NCI-H69 (cell line): ENCODE results near the gene NAALADL1.

Experiments used
- DNase-seq: peaks from one replicate; lab custom pipeline; 2025; lab: John Stamatoyannopoulos, UW

The NAALADL1 gene

DNA sequence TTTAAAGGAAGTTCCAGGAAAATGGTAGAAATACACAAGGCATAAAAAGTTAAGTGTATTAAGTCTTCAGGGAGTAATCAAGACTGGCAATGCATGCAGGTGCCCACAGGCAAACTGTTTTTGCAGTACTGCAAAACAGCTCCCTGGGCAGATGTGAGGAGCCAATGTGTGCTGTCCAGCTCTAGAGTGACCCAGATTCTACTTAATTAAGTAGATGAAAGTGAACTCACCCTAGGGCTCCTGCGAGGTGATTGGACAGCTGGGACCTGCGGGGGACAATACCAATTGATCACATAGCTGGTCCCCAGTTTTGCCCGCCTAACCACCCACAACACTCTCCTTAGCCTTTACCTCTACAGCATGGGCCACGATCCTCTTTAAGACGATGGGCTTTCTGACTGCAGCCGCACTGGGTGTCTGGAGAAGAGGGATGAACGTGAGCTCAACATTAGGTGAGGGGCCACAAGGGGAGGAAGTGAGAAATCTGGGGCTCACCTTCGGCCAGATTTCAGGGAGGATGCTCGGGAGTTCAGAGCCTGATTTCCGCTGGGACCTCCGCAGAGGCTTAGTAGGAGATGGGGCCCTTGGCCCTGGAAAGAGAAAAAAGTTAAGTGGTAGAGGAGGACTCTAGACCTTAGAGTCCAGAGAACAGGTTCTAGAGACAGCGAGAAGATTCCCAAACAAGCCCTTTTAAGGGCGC is 24.9 kb upstream of the NAALADL1 start:
- DNase-seq, result no peak

DNA sequence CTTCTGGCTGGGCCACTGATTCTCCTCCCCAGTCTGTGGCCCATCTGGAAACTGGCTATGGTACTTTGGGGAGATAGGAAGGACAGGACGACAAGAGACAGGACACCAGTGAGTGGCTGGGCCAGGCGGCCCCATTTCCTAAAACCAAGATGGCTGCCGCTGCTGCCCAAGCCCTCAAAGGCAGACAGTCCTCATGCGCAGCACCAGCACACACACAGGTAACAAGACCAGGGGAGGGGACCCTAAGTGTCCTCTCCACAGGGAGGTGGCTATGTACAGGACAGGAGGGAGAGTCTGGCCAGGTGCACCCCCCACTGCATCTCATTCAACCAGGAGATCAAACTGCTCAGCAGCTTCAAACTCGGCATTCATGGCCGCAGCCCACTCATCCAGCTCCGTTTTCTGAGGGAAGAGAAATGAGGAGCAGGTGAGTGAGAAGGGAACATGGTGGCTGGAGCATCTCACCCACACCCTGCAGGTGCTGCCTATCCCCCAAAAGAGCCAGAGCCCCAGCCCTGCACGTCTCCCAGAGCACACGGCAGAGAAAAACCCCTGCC is 20.5 kb upstream of the NAALADL1 start:
- no peak for DNase-seq

DNA sequence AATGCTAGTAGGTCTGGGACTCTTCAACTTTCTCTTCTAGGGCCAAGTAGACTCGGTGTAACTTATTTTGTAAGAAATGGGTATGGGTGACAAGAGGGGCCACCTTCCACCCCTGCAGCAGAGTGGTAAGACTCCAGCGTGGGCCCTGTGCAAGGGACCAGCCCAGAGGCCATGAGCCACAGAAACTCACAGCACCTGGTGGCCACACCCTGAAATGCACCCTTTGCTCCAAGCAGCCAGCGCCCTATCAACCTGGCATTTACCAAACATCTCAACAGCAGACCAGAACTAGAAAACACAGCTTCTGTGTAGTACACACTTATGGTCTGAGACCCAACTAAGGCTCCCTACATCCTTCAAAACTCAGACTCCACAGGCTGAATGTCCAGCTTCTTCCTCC is 19.8 kb upstream of the NAALADL1 start:
- peak; percentile 62 for DNase-seq

DNA sequence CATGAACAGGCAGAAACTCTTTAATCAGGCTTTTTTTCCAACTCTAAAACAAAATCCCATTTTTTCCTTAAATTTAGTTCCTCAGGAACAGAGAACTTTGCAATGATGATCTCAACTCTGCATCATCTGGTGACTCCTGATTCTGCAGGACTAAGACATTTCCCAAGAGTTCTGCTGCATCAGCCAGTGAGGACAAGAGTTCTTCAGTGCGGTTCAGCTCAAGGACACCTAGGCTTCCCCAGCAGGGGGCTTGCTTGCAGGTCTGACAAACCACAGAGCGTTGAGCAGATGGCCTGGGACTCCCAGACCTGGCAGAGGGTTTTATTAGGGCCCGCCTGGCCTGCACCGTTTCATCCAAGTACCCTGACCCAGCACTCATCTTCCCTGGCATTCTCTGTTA is 19.1 kb upstream of the NAALADL1 start:
- peak; percentile 23 for DNase-seq

DNA sequence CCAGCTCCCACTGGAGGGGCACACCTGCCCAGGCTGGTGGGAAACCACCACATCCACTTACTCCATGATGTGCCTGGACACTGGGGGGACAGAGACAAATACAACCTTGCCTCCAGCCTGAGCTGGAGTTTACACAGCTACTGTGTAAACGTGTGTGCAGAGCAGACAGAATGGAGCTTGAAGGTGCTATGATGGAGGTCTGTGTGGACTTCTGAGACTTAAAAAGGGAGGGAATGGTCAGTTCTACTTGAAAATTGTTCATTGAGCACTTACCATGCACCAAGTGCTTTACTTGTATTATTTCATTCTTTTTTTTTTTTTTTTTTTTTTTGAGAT is 14.2 kb upstream of the NAALADL1 start:
- no peak for DNase-seq

DNA sequence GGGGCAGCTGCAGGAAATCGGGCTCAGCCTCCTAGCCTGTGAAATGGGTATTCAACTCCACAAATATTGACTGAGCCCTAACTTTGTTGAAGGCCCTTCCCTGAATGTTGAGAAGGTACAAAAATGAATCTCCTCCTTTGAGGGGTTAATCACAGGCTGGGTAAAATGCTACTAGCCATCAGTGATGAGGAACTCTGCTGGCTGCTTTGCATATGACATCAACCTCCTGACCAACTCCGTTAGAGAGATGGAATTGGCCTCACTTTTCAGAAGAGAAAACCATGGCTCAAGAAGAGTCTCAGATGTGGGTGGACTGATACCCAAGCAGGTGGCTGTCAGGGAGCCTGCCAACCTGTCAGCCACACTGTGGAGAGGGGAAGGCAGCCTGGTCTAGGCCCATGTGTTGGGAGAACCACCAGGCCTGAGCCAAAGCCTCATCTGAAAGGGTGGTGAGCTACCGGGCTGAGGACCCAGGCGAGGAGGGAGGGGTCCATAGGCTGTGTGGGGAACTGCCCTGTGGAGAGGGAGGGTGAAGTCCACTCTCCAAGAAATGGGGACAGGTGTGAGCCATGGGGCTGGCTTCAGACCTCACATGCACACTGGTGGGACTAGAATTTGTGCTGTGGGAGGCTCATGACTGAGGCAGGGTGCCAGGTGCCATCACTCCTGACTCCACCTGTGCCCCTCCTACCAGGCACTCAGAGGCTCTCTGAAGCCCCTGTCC is 13.7 kb upstream of the NAALADL1 start:
- no peak for DNase-seq

DNA sequence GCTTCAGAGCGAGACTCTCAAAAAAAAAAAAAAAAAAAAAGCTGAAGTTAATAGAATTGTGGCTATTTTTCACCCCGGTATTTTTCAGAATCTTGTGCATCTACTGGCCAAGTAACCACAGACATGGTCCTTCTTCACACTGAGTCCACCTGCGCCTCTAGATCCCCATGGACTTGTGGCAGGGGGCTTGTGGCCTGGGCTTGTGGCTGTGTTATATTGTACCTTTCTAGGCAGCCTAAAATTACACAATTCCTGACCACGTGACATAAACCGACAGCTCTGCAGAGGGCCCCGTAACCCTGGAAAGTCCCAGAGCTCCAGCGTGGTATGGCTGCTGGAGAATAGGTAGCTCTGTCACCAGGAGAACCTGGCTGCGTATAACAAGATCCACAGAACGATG is 10.9 kb upstream of the NAALADL1 start:
- no peak for DNase-seq

DNA sequence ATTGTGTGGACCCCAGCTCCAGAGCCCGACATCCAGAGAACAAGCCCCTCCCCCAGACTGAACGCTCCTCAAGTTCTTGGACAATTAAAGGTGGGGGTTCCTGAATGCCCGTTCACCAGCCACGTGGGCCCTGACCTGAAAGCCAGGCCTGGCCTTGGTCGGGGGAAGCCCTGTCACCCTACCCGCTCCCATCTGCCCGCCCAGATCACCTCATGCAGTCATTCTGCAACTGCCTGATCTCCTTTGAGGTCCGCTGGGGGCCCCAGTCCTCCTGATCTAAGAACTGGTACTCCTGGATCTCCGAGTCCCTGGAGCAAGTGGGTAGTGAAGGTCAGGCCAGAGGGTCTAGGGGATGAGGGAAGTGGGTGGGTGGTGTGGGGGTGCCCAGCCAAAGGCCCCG is 9.1 kb upstream of the NAALADL1 start:
- no peak for DNase-seq

DNA sequence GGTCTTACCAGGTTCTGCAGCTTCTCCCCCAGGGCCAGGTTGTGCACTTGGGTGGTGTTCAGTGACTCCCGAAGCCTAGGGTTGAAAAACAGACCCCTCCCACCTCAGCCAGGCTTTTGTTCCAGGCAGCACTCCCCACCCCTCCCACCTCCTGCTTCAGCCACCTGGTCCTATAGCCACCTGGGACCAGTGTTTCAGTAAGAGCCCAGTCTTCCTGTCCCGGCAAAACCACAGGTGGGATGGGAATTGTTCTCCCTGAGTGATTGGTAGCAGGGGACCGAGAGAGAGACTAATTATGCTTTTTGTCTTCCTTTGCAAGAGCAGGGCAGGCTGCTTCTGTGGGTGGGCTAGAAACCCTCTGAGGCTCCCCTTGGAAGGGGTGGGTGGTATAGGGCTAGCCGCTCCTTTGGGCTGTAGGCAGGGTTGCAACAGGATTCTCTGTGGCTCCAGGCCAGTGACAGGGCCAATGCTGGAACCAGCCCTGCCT is 8.5 kb upstream of the NAALADL1 start:
- peak; percentile 96 for DNase-seq

DNA sequence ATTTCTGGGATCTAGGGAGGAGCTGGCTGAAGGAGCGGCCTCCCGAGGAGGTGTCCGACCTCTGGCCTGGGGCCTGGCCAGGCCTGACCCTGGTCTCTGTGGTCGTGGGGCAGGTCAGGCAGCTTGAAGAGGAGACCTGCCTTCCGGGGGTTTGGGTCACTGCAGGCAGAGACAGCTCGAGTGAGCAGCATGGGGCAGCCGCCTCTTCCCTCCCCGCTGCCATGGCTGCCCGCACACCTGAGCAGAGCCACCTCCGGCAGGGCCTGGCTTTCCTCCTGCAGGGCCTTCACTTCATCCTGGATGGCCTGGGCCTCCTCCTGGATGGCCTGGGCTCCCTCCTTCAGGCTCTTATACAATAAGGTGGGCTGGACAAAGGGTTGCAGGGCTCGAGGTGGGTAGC is 8.0 kb upstream of the NAALADL1 start:
- peak; percentile 45 for DNase-seq

DNA sequence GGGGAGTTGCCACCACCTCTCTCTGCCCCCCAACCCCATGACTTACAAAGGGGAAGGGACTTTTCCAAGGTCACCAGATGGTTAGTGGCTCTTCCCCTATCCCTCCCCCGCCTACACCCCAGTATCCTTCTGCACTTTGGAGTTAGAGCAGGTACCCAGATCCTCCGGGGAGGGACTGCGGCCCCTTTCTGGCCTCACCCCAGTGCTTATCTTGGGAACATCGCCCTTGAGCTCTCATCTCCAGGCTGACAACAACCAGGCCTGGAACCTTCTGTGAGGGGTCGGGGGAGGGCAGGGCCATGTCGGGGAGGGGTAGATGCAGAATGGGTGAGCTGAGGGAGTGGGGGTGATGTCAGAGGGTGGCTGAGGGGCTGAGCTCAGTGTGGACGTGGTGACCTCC is 7.5 kb upstream of the NAALADL1 start:
- no peak for DNase-seq

DNA sequence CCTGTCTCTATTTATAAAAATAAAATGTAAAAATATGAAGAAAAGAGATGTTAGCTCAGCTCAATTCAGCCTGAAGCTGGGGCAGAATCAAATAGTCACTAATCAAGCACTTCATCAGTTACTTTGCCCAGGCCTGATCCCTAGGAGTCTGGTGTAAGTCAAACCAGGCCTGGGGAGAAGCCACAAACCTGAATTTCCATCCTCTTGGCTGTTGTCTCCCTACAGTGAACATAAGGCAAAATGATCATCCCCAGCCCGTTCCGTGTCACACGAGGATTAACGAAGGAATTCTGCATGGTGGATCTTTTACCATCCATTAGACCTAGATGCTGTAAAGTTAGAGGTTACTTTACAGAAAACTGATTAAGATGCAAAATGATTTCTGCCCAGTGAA is 6.5 kb upstream of the NAALADL1 start:
- no peak for DNase-seq

DNA sequence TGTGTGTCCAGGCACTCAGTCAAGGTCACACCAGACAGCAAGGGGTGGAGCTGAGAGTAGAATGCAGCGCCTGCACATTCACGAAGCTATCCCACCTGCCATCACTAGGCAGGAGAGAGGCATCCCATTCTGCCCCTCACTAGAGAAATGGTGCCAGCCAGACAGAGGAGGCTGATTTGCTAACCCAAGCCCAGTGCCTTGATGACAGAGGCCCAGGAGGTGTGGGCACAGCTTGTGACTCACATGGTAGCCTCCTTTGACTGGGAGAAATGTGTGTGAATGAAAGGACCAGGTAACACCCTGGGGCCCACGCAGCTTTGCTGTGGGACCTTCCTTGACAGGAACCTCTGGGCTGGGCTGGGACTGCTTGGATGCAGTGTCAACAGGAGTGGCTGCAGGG is 5.2 kb upstream of the NAALADL1 start:
- no peak for DNase-seq

DNA sequence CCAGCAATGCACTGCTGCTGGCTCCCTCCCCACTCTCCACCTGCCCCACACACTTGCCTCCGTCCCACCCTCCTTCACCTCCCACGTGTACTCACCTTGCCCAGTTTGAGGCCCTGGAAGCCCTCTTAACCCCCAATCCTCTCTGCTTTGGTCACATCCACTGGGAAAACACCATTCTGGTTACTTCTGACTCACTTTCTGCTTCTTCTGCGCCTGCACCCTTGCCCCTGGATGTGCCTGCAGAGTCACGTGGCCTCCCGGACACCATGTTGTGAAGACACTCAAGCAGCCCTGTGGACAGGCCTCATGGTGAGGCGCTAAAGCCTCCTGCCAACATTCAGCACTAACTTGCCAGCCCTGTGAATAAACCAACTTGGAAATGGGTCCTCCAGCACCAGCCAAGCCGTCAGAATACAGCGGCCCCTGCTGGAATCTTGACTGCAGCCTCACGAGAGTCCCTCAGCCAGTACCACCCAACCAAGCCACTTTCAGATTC is 2.6 kb upstream of the NAALADL1 start:
- DNase-seq, result no peak

DNA sequence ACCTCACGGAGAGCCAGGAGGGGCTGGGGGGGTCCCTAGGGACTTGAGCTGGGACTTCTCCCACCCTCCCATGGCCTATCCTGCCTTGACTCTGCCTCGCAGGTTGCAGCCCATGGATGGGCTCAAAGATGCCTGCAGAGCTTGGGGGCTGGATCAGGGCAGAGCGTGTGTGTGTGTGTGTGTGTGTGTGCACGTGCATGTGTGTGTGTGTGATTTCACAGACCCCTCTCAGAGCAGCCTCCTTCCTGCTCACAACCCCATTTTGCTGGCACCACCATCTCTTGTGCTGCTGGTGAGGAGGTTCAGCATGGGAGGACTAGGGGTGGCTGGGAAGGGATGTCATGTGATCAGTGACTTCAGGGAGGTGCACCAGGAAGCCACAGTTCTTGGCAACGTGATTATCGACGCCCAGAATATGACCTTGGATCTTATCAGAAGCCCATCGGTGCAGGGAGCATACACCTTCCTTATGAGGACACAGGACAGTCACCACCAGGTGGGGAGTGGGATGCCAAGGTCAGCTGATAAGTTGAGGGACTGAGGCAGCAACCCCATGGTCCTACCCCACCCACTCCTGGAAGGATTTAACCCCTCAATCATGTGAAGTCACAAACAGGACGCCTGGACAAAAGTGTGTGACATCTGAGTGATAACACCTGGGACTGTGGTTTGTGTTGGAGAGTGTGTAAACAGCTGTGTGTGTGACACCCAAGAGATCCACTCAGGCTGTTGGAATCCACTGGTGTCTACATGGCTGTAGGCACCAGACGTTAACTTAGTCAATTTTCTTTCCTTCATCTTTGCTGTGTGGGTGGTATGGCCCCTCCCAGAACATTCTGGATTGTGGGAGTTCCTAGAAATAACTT is 1.8 kb upstream of the NAALADL1 start:
- DNase-seq, result no peak

DNA sequence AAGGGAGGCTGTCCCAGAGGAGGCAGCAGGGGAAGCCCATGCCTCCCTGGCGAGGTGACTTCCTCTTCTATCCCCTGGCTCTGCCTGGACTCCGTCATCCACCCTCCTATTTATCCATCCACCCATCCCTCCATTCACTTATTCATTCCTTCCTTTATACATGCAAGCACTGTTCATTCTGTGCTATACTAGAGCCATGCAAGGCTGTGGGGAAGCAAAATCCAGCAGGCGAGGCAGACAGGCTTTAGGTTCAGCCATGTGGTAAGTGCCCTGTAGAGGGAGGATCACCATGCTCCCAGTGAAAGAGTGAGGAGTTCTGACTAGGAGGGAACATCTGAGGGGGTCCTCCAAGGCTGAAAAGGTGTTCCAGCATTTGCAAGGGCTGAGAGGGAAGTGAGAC is 1.2 kb upstream of the NAALADL1 start:
- DNase-seq, result no peak

DNA sequence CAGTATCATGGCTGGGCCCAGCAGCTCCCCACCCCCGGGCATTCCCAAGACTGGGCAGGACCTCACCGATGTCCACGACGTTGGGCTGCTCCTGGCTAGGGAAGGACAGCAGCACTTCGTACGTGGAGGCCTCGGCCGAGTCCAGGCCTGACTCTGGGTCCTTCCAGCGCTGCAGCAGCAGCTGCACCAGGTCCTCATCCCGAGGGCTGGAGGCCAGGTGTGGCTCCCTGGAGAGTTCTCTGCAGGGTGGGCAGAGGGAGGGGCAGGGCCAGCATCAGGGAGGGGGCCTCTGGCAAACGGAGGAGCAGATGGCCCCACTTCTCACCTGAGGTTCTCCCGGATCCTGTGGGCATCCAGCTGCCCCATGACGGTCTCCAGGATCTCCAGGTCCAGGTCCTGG is 341 bp downstream of the NAALADL1 start:
- peak; percentile 56 for DNase-seq

DNA sequence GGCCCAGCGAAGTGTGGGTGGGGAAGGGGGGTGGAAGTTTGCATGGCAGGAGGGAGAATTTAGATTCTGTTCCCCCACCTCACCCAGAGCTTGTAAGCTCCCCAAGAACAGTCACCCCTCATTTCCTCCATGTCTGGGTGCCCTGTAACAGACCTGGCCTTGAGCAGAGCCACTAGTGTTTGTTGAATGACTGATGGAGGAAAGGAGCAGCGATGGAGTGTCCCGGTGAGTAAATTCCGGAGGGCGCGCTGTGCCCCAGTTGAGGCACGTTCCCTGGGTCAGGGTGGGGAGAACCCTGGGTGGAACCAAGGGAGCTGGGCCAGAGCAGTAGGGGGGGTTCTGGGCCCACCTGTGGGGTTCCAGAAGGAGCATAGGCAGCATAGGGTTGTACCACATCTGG is 827 bp downstream of the NAALADL1 start:
- DNase-seq, result no peak

DNA sequence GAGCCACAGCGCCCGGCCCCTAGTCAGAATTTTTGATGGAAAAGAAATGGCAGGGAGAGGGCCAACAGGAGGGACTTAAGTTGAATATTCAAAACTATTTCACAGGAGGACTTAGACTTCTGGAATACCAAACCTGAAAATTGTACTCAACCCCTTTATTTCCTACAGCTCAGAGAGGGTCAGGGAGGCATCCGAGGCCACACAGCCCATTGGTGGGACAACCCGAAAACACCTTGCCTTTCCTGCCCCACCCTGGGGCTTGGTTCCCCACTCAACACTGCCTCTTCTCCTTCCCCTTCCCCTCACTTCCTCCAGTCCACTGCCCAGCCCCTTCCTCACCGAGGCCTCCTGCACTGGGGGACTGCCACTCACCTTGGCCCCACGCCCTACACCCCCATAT is 1.4 kb downstream of the NAALADL1 start:
- DNase-seq, result no peak

DNA sequence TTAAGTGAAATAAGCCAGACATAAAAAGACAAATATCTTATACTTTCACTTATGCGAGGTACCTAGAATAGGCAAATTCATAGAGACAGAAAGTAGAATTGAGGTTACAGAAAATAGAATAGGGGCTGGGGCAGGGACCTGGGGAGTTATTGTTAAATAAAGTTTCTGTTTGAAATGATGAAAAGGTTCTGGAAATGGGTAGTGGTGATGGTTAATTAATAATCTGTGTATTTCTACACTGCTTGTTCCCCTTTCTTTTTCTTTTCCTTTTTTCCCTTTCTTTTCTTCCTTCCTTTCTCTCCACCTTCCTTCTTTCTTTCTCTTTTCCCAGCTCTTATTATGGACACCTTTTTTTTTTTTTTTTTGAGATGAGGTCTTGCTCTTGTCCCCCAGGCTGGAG is 2.8 kb downstream of the NAALADL1 start:
- no peak for DNase-seq

DNA sequence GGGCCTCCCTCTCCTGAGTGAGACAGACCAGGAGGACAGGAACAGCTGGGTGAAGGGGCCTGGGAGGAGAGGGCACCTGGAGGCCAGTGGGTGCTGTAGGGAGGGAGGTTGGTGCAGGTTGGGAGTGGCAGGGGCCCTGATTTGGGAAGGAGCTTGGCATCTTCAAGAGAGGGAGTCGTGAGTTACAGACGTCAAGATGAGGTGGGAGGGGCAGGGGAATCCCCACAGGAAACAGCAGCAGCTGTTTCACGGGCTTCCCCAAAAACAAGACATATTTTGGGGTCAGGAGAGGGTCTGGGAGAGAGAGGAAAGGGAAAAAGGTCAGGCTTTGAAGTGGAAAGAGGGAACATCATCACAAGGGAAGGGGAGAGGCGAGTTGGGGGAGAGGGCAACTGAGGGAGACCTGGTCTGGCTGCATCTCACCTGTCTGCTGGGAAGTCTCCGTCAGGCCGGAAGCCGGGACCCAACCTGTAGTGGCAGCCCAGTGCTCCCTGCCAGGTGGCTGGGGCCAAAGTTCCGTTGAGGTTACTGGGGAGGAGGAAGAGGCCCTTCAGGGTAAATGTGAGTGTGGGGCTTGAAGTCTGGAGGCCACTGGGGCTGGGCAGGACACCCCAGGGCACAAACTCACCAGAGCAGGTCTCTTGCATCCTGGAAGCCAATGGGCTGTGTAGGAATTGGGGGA is 4.4 kb downstream of the NAALADL1 start:
- DNase-seq, result no peak

DNA sequence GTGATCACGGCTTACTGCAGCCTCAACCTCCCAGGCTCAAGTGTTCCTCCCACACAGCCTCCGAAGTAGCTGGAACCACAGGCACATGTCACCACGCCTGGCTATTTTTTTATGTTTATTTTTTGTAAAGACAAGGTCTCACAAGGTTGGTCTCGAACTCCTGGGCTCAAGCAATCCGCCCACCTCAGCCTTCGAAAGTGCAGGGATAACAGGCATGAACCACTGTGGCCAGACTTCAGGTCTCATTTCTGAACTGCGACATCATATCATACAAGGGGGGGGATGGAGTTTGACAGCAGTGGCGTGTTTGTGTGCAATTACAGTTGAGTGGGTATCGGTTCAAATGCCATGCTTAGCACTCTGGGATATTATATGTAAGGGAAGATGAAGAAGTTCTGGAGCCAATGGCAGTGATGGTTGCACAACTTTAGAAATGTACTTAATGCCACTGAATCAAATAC is 6.9 kb downstream of the NAALADL1 start:
- no peak for DNase-seq
